CD4-positive, alpha-beta T cell treated with Interleukin-4 for 4 hours (primary cell): Measurements from ENCODE around the gene IYD.
"Not testable (repeated sequence)": the region's sequence is repeated elsewhere in the genome, so short reads cannot be mapped to it uniquely, and the experiment has no call there.

ENCODE experiments used
- DNase-seq: peaks from one replicate; pipeline ENCODE4 v3.0.0-alpha.2; 2020

Gene IYD

DNA sequence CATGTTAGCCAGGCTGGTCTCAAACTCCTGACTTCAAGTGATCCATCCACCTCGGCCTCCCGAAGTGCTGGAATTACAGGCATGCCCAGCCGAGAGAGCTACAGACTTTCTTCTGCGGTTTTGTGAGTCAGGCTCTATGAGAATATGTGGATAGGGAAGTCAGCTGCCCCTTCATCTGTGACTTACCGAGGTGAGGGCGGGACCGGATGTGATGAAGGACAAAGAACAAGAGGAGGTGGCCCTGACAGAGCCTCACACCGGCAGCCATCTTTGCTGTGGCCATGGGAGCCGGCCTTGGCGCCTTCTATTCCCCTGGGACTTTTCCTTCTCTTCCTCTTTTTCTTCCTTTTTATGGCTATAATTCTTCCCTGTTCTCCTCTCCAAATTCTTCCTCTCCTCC lies 67.0 kb downstream of the IYD start:
- no peak for DNase-seq

DNA sequence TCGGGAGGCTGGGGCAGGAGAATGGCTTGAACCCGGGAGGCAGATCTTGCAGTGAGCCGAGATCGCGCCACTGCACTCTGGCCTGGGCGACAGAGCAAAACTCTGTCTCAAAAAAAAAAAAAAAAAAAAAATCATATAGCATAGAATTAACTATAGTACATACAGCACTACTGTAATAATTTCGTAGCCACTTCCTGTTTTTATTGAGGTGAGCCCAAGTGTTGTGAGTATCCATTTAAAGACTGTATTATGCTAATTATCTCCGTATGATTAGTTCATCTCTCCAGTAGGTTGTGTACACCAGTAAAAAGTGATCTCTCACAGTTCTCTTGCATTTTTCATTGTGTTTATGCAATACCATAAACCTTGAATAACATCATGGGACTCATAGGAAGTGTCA lies 70.6 kb downstream of the IYD start:
- no peak for DNase-seq

DNA sequence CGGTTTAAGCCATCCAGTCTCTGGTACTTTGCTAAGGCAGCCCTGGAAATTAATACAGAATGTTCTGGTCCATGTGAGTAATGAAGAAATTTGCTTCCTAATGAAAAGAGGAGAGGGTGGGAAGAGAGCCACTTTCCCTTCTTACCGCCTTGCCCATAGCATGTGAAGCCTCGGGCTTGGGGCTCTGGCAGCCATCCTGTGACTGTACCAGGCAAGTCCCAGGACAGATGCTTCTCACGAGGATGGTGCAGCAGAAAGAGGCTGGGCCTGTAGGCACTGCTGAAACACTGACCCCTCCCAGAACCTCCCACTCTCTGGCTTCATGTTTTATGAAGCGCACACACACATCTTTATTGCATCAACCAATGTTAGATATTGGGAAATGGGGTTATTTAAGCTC lies 74.8 kb downstream of the IYD start:
- no peak for DNase-seq

DNA sequence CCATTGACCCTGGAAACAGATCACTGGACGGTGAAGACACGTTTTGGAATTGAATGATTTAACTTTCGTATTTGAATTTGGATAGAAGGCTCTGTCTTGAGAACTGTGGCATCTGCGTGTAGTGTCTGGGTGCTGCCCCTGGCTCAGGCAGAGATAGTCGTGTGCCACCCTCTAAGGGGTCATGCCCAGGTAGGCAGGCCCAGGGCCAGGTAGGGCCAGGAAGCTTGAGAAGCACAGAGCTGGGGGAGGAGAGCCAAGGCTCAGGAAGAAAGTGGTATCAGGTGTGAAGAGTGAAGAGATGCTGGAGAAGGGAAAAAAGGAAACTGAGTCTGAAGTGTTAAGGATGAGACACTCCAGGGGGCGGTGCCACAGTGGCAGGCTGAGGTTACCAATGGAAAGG lies 75.5 kb downstream of the IYD start:
- no peak for DNase-seq

DNA sequence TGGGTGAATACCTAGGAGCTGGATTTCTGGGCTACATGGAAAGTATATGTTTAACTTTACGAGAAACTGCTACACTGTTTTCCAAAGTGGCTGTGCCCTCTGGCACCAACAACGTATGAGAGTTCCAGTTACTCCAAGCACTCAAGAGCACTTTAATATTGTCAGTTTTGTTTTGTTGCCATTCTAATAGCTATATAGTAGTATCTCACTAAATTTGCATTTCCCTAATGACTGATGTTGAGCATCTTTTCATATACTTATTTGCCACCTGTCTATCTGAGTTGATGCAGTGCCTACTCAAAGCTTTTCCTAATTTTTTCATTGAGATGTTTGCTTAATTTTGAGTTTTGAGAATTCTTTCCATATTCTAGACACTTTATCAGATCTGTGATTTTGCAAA lies 76.7 kb downstream of the IYD start:
- DNase-seq, result no peak

DNA sequence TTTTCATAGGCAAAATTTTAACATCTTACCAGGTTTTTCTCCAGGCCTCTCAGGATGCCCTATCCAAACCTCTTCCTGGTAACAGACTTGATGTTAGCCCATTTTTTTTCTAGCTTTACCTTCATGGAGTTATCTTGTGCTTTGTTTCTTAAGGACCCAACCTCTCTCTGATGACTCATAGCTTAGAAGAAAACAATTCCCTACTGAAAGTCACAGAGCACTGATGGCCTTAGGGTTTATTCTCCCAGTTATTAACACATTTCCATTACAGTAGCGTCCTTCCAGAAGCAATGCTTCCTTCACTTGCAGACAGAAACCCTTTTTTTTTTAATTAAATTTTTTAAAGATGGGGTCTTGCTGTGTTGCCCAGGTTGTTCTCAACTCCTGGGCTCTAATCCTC lies 79.4 kb downstream of the IYD start:
- no peak for DNase-seq

DNA sequence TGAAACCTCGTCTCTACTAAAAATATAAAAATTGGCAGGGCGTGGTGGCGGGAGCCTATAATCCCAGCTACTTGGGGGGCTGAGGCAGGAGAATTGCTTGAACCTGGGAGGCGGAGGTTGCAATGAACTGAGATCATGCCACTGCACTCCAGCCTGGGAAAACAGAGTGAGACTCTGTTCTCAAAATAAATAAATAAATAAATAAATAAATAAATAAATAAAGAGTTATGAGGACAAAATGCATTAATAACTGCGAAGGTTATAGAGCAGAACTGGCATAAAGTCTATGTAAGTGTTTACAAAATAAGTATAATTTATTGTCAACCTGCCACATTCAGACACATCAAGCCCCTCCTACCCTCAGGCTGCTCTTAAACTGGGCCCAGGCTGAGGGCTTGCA lies 80.2 kb downstream of the IYD start:
- DNase-seq, result not testable (repeated sequence)

DNA sequence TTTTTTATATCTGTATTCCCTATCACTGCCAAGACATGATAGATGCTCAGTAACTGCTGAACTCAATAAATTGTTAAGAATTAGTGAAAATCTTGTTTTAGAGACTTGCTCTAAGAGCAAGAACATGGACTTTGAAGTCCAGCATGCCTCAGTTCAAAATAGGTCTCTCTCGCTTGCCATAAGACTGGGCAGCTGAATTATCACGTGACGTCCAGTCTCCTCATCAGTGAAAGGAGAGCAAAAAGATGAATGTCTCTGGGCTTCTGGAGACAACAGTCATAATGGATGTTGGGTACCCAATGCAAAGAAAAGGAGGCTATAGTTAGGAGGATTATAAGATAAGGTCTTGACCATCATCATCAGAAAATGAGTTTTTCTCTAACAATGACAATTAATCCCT lies 82.1 kb downstream of the IYD start:
- no peak for DNase-seq

DNA sequence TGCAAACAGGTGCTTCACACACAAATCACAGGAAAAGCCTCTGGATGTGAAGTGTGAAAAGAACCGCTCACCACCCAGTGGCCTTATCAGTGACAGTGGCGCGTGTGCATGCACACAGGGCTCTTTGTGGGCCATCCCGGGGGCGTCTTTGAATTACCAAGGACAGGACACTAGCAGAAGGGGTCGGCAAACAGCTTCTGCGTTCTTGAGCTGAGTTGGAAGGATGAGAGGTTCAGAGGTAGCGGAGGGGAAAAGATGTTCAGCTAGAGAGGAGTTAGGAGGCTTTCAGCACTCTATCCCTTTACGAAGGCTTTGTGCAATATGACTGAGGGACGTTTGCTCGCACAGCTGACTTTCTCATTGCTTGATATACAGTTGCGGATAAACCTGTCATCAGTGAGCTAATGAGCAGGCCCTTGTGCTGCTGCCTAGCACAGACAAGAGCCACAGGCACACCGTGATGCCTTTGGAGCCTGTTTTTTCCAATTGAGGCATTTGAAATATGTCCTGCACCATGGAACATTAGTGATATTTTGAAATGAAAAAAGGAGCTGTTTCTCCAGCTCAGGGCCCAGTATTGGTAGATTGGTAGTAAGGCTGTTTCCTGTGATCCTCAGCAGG lies 83.1 kb downstream of the IYD start:
- DNase-seq, result no peak

DNA sequence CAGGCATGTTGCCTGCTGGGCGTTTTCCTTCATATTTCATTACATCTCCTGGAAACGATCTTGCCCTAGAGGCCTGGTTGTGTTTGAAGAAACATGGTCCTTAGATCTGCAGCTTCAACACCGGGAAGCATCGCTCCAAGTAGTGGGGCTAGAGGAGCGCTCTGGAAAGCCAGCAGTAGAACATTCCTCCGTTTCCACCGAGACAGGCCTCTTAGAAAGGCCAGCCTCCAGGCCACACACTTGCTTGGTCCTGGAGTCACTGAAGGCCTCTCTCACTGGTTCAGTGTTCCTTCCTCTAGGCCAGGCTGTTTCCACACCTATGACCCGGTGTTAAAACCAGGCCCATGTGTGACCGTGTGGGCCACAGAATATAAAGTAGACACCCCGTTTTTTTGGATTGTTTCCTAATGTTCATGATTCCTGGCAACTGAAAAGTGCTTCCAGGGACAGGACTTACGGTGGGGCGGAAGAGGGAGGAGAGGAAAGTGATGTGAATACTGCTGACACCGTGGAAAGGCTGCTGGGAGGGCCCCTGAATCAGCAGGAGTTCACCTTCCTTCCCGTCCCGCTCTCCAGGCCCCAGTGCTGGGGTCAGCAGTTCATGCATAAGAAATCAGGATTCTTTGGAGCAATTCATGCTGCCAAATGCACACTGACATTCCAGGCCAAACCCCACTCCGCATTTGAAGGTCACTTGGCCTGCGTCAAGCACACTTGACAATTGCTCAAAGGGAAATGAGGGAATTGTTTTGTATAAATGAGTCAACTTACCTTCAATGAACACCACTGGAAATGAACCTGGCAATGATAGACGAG lies 83.8 kb downstream of the IYD start:
- no peak for DNase-seq

DNA sequence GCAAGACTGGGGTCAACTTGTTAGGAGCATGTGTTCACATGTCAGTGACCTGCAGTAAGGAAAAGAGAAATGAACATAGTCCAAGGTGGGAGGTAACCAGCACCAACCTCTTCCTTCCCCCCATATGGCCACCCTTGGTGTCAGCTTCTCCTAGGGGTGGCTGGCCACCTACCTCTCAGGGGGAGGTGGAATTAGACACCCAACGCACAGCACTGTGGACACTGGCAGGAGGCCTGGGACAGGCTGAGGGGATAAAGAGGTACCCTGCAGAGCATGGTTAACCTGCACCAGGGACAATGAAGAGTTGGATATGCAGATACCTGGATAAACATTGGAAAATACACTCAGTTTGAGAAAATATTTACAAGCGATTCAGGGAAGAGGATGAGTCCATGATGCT lies 84.5 kb downstream of the IYD start:
- no peak for DNase-seq
